OCI-LY7 (cell line): ENCODE data around the gene RIN3.

Experiments used
- EZH2phosphoT487 ChIP-seq: fragments of 200-600 bp; sonication (generic); IDR thresholded peaks from 2 replicates; pipeline ENCODE4 v1.6.1; 2018; ENCODE audit warnings: low read depth, borderline replicate concordance, mild to moderate bottlenecking, mixed run types, antibody characterized with exemption, low read length, moderate library complexity, mixed read lengths
- TF ChIP-seq, protein P1 (sequence below): fragments of 200-600 bp; sonication (generic); conservative IDR thresholded peaks from 2 replicates; pipeline ENCODE4 v1.5.1; 2014; ENCODE audit warnings: mild to moderate bottlenecking, antibody characterized with exemption, low read length, moderate library complexity, mixed read lengths

DNA sequence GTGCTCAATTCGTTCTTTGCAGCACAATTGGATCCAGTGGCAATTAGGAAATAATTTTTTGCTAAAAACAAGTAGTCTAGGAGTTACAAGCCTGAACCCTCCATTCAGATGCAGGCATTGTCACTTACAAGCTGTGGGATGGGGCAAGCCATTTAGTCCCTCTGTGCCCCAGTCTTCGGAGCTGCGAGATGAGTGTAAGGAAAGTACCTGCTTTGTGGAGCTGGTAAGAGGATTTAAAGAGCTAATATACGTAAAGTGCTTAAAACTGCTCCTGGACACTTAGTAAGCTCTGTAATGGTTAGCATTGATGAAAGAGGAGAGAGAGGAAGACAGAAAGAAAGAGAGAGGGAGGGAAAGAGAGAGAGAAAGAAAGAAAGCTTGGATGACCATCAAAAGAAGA lies 122.3 kb downstream of the RIN3 start:
- TF ChIP-seq, protein P1, sequence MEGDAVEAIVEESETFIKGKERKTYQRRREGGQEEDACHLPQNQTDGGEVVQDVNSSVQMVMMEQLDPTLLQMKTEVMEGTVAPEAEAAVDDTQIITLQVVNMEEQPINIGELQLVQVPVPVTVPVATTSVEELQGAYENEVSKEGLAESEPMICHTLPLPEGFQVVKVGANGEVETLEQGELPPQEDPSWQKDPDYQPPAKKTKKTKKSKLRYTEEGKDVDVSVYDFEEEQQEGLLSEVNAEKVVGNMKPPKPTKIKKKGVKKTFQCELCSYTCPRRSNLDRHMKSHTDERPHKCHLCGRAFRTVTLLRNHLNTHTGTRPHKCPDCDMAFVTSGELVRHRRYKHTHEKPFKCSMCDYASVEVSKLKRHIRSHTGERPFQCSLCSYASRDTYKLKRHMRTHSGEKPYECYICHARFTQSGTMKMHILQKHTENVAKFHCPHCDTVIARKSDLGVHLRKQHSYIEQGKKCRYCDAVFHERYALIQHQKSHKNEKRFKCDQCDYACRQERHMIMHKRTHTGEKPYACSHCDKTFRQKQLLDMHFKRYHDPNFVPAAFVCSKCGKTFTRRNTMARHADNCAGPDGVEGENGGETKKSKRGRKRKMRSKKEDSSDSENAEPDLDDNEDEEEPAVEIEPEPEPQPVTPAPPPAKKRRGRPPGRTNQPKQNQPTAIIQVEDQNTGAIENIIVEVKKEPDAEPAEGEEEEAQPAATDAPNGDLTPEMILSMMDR: no peak
- no peak for TF ChIP-seq EZH2phosphoT487
